SK-N-SH (cell line): ENCODE data around the gene LMX1A.

Experiments used
- CTCF ChIP-seq: fragments of 200-600 bp; sonication (generic); IDR thresholded peaks from 2 replicates; pipeline ENCODE4 v1.6.1; 2017; ENCODE audit warnings: antibody characterized with exemption, mild to moderate bottlenecking, moderate library complexity
- EP300 ChIP-seq, 2 experiments: IDR thresholded peaks; 2 replicates each; pipeline versions ENCODE4 v1.4.0 to v1.6.1; 2012; ENCODE audit warnings: borderline replicate concordance in 1 of 2, low read depth in 1 of 2, low read length in 1 of 2
- FOXM1 ChIP-seq: IDR thresholded peaks from 2 replicates; pipeline ENCODE4 v1.4.0; 2012; ENCODE audit warnings: low read depth, mild to moderate bottlenecking
- GABPA ChIP-seq: IDR thresholded peaks from 2 replicates; pipeline ENCODE4 v1.4.0; 2012; ENCODE audit warnings: low read depth, mild to moderate bottlenecking
- GATA2 ChIP-seq: sonication (generic); formaldehyde crosslinking; IDR thresholded peaks from 2 replicates; pipeline ENCODE4 v1.5.0; 2020; ENCODE audit warnings: mild to moderate bottlenecking, missing genetic modification reagents
- MAX ChIP-seq: IDR thresholded peaks from 2 replicates; pipeline ENCODE4 v1.4.0; 2012; ENCODE audit warnings: low read depth
- PBX3 ChIP-seq: IDR thresholded peaks from 2 replicates; pipeline ENCODE4; 2012
- POLR2AphosphoS5 ChIP-seq: IDR thresholded peaks from 2 replicates; pipeline ENCODE4 v1.6.1; 2012; ENCODE audit warnings: low read depth, low read length
- RAD21 ChIP-seq: IDR thresholded peaks from 2 replicates; pipeline ENCODE4 v1.6.1; 2012; ENCODE audit warnings: mild to moderate bottlenecking, low read length
- RCOR1 ChIP-seq: fragments of 150-350 bp; IDR thresholded peaks from 2 replicates; pipeline ENCODE4 v1.6.1; 2017; ENCODE audit warnings: antibody characterized with exemption, low read length
- REST ChIP-seq: IDR thresholded peaks from 2 replicates; pipeline ENCODE4 v1.6.1; 2012; ENCODE audit warnings: mild to moderate bottlenecking, low read depth, low read length, moderate library complexity
- TAF1 ChIP-seq: IDR thresholded peaks from 2 replicates; pipeline ENCODE4 v1.6.1; 2012; ENCODE audit warnings: low read depth, mild to moderate bottlenecking, low read length, moderate library complexity, borderline replicate concordance
- TCF12 ChIP-seq: IDR thresholded peaks from 2 replicates; pipeline ENCODE4 v1.4.0; 2012

GRCh38 chr1:165397944-165398343, 41.4 kb upstream of the LMX1A start:
- no peak for TF ChIP-seq PBX3
- TF ChIP-seq MAX: no peak
- TF ChIP-seq POLR2AphosphoS5: no peak
- TF ChIP-seq CTCF: no peak
- TF ChIP-seq EP300 (IDR thresholded peaks at IDR 0.05; ENCODE audit: borderline replicate concordance in 1 of 2, low read depth in 1 of 2, low read length in 1 of 2): no peak
- TF ChIP-seq RCOR1: no peak
- TF ChIP-seq FOXM1: no peak
- TF ChIP-seq RAD21: no peak
- TF ChIP-seq REST: no peak
- TF ChIP-seq GATA2 (CRISPR knock-in tag): no peak
- no peak for TF ChIP-seq GABPA
- TF ChIP-seq TCF12: peak; percentile 67
- TF ChIP-seq TAF1: no peak
